ENCODE results near the gene LHFPL6. TPM values are rescaled to one million over a fixed set of nuclear protein-coding genes. Genes with fewer than 3 reads are reported as not detected.

LHFPL6 gene
- total RNA-seq, 3 donors from 2014 or later: 4.9 to 26.1 (median 8.3) TPM

DNA sequence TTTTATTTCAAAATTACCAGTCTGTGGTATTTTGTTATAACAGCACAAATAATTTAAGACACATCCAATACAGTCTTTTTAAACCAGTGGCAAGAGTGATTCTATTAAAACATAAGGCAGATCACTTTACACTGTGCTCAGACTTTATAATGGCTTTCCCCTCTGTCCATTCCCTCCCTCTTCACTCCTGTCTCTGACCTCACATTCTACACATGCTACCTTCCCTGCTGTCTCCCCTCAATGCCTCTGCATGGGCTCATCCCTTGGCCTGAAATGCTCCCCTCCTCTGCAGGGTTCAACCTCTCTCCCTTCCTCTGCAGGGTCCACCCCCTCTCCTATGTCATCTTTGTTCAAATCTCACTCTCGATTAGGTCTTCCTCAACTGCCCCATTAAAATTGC is 170.8 kb downstream of the LHFPL6 start:
- TF ChIP-seq, protein P1, sequence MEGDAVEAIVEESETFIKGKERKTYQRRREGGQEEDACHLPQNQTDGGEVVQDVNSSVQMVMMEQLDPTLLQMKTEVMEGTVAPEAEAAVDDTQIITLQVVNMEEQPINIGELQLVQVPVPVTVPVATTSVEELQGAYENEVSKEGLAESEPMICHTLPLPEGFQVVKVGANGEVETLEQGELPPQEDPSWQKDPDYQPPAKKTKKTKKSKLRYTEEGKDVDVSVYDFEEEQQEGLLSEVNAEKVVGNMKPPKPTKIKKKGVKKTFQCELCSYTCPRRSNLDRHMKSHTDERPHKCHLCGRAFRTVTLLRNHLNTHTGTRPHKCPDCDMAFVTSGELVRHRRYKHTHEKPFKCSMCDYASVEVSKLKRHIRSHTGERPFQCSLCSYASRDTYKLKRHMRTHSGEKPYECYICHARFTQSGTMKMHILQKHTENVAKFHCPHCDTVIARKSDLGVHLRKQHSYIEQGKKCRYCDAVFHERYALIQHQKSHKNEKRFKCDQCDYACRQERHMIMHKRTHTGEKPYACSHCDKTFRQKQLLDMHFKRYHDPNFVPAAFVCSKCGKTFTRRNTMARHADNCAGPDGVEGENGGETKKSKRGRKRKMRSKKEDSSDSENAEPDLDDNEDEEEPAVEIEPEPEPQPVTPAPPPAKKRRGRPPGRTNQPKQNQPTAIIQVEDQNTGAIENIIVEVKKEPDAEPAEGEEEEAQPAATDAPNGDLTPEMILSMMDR (IDR thresholded peaks at IDR 0.05): no peak
- DNase-seq (no peak), ATAC-seq (no peak)
- intact Hi-C loops (cut with DNase I, micrococcal nuclease): no loop called here
- Histone ChIP-seq H3K36me3 (ENCODE audit: low read depth) (no peaks in the 10 kb centered on the region), H3K9me3 (no peaks in the 10 kb centered on the region), H3K4me3 (no peak overlapping the region), H3K4me1 (ENCODE audit: low read depth) (no peaks in the 10 kb centered on the region)

DNA sequence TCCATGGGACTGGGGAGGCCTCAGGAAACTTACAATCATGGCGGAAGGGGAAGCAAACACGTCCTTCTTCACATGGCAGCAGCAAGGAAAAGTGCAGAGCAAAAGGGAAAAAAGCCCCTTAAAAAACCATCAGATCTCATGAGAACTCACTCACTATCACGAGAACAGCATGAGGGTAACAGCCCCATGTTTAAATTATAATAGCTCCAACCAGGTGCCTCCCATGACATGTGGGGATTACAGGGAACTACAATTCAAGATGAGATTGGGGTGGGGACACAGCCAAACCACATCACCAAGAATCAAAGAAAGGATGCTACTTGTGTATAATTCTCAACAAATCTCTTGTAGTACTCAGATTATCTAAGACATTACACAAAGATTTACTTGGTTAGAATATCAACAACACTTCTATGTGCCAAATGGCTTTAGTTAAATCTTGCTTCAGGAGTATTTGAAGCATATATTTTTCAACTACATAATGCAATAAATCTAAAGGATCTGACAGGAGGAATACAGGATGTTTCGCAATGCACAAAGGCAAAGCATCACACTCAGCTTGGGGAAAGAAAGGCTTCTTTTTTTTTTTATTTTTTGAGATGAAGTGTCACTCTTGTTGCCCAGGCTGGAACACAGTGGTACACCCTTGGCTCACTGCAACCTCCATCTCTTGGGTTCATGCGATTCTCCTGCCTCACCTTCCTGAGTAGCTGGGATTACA is 180.0 kb downstream of the LHFPL6 start:
- intact Hi-C loops (cut with DNase I, micrococcal nuclease): no loop called here
- no peaks in the 10 kb centered on the region for H3K4me1 ChIP-seq (ENCODE audit: low read depth)
- DNase-seq (no peak), ATAC-seq (no peak)
- H3K36me3 ChIP-seq (ENCODE audit: low read depth): no peaks in the 10 kb centered on the region
- no peak overlapping the region for H3K4me3 ChIP-seq
- TF ChIP-seq, protein P1 (IDR thresholded peaks at IDR 0.05): no peak
- H3K9me3 ChIP-seq: no peaks in the 10 kb centered on the region

DNA sequence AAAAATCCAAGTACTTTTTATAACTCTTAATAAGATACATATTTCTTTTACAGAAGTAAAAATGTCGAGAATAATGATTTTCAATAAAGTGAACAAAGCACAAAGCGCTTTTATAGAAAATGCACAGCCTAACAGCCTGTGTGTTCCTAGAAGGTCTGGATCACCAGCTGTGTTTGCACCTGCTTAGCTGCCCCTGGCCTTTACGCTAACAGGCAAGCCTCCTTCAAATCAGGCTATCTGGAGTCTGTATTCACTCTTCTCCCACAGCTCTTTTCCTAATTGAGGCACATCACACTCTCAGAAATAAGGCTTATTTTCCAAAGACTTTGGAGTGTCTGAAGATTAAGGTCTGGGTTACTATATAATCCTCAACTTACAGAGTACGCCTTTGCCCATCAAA is 183.1 kb downstream of the LHFPL6 start:
- DNase-seq (no peak), ATAC-seq (no peak)
- no peaks in the 10 kb centered on the region for H3K9me3 ChIP-seq
- no peaks in the 10 kb centered on the region for H3K4me1 ChIP-seq (ENCODE audit: low read depth)
- TF ChIP-seq, protein P1 (IDR thresholded peaks at IDR 0.05): no peak
- intact Hi-C loops (cut with DNase I, micrococcal nuclease): loop anchor here in 1 of 2 donors (5.0 kb wide), 1 partner anchor 197 kb away; no protein-coding TSS in a partner anchor
- no peaks in the 10 kb centered on the region for H3K36me3 ChIP-seq (ENCODE audit: low read depth)
- H3K4me3 ChIP-seq: no peak overlapping the region

DNA sequence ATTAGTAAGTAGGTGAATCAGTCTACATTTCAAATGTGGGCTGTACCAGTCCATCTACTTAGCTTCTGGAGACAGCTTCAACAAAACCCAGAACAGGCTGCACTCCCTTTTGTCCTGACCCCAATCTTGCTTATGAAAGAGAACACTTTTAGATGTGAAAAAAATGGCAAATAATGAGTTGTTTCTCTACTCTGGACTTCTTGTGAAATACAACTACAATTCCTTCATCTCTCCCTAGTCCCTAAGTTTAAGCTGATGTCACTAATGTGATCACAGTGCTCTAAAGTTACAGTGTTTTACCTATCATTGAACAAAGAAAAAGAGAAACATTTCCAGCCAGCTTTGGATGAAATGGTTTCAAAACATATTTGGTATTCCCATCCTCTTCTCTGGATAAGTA is 183.9 kb downstream of the LHFPL6 start:
- Histone ChIP-seq H3K9me3 (no peaks in the 10 kb centered on the region), H3K4me1 (ENCODE audit: low read depth) (no peaks in the 10 kb centered on the region), H3K36me3 (ENCODE audit: low read depth) (no peaks in the 10 kb centered on the region), H3K4me3 (no peak overlapping the region)
- intact Hi-C loops (cut with DNase I, micrococcal nuclease): loop anchor here in 1 of 2 donors (5.0 kb wide), 1 partner anchor 198 kb away; no protein-coding TSS in a partner anchor
- no peak for ATAC-seq
- TF ChIP-seq, protein P1 (IDR thresholded peaks at IDR 0.05): no peak
- no peak for DNase-seq

DNA sequence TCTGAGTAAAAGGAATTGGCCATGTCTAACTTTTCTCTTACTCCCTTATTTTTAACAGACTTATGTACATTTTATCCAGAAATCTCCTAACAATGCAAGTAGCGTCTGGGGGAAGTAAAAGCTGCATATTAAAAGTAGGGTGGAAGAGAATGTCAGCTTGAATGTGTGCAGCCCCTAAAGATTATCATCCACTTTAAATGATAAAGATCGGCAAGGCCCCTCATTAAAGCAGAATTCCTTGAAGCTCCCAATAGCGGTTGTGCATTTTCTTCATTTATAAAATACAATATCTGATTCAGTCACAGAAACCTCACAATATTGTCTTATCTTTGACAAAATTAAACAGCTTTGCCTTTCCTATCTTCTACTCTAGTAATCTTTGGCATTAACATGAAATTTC is 184.6 kb downstream of the LHFPL6 start:
- Histone ChIP-seq H3K36me3 (ENCODE audit: low read depth) (no peaks in the 10 kb centered on the region), H3K4me1 (ENCODE audit: low read depth) (no peaks in the 10 kb centered on the region), H3K4me3 (no peak overlapping the region), H3K9me3 (no peaks in the 10 kb centered on the region)
- intact Hi-C loops (cut with DNase I, micrococcal nuclease): loop anchor here in 1 of 2 donors (5.0 kb wide), 1 partner anchor 199 kb away; no protein-coding TSS in a partner anchor
- TF ChIP-seq, protein P1 (IDR thresholded peaks at IDR 0.05): no peak
- ATAC-seq (no peak), DNase-seq (no peak)
